ENCODE results near the gene IFIT1B.

The IFIT1B gene

GRCh38 chr10:89414879-89415821, 37.3 kb downstream of the IFIT1B start:
- TF ChIP-seq JUND (IDR thresholded peaks at IDR 0.05; ENCODE audit: low read depth), result no peak
- DNase-seq (ENCODE audit: low read depth in 1 of 2, low spot score in 1 of 2), result peak; percentile 57 to 64
- in situ Hi-C loops (cut with HindIII; ENCODE audit: low pct_unique_long_range_greater_than_20kb, low sequenced_read_pairs), result no loop called here

- TF ChIP-seq JUND (IDR thresholded peaks at IDR 0.05; ENCODE audit: low read depth), result no peak
- DNase-seq (ENCODE audit: low read depth in 1 of 2, low spot score in 1 of 2), result no peak
- in situ Hi-C loops (cut with HindIII; ENCODE audit: low pct_unique_long_range_greater_than_20kb, low sequenced_read_pairs), result no loop called here
These were observed 38.6 kb downstream of the IFIT1B start for GRCh38 chr10:89416465-89416864.

- in situ Hi-C loops (cut with HindIII; ENCODE audit: low pct_unique_long_range_greater_than_20kb, low sequenced_read_pairs), result no loop called here
- DNase-seq (ENCODE audit: low read depth in 1 of 2, low spot score in 1 of 2), result no peak
- no peak for TF ChIP-seq JUND (IDR thresholded peaks at IDR 0.05; ENCODE audit: low read depth)
These were observed 41.7 kb downstream of the IFIT1B start for GRCh38 chr10:89419548-89419947.

- no peak for TF ChIP-seq JUND (IDR thresholded peaks at IDR 0.05; ENCODE audit: low read depth)
- no peak for DNase-seq (ENCODE audit: low read depth in 1 of 2, low spot score in 1 of 2)
- in situ Hi-C loops (cut with HindIII; ENCODE audit: low pct_unique_long_range_greater_than_20kb, low sequenced_read_pairs), result no loop called here
These were observed 43.2 kb downstream of the IFIT1B start for GRCh38 chr10:89421018-89421476.

- no peak for DNase-seq (ENCODE audit: low read depth in 1 of 2, low spot score in 1 of 2)
These were observed 47.1 kb downstream of the IFIT1B start for GRCh38 chr10:89425000-89425399.

GRCh38 chr10:89426230-89426868, 48.5 kb downstream of the IFIT1B start:
- no peak for TF ChIP-seq JUND (IDR thresholded peaks at IDR 0.05; ENCODE audit: low read depth)
- peak; percentile 46 to 77 for DNase-seq (ENCODE audit: low read depth in 1 of 2, low spot score in 1 of 2)
- in situ Hi-C loops (cut with HindIII; ENCODE audit: low pct_unique_long_range_greater_than_20kb, low sequenced_read_pairs), result no loop called here

More at GRCh38 chr10:89425000-89425399, 47.1 kb downstream of the IFIT1B start:
- TF ChIP-seq JUND (IDR thresholded peaks at IDR 0.05; ENCODE audit: low read depth), result no peak
- in situ Hi-C loops (cut with HindIII; ENCODE audit: low pct_unique_long_range_greater_than_20kb, low sequenced_read_pairs), result no loop called here

- no peak for TF ChIP-seq JUND (IDR thresholded peaks at IDR 0.05; ENCODE audit: low read depth)
- in situ Hi-C loops (cut with HindIII; ENCODE audit: low pct_unique_long_range_greater_than_20kb, low sequenced_read_pairs), result no loop called here
- DNase-seq (ENCODE audit: low read depth in 1 of 2, low spot score in 1 of 2), result no peak
These were observed 49.8 kb downstream of the IFIT1B start for GRCh38 chr10:89427629-89428028.

GRCh38 chr10:89428877-89429276, 51.0 kb downstream of the IFIT1B start:
- in situ Hi-C loops (cut with HindIII; ENCODE audit: low pct_unique_long_range_greater_than_20kb, low sequenced_read_pairs), result no loop called here
- no peak for TF ChIP-seq JUND (IDR thresholded peaks at IDR 0.05; ENCODE audit: low read depth)
- no peak for DNase-seq (ENCODE audit: low read depth in 1 of 2, low spot score in 1 of 2)

GRCh38 chr10:89431977-89432376, 54.1 kb downstream of the IFIT1B start:
- in situ Hi-C loops (cut with HindIII; ENCODE audit: low pct_unique_long_range_greater_than_20kb, low sequenced_read_pairs), result no loop called here
- peak; percentile 28 to 81 for DNase-seq (ENCODE audit: low read depth in 1 of 2, low spot score in 1 of 2)
- TF ChIP-seq JUND (IDR thresholded peaks at IDR 0.05; ENCODE audit: low read depth), result no peak

All from T47D (cell line).